HepG2 (cell line): ENCODE data around the gene BUD23. TPM values are rescaled to one million over a fixed set of nuclear protein-coding genes. Genes with fewer than 3 reads are reported as not detected.

Experiments
- ATAC-seq: fragments of 200-7000 bp; cut with Tn5 transposase; 3 replicates; pipeline ENCODE4 v1.9.1; 2020; ENCODE audit warnings: mild to moderate bottlenecking, moderate library complexity
- BruUV-seq: library from RNA; stranded (reverse); fragments of 400-500 nt; replicated peaks from 2 replicates; lab custom pipeline; 2021; lab: Mats Ljungman, UMichigan
- CTCF ChIA-PET: fragments of 300-600 bp; formaldehyde crosslinking; extraction: SDS; loops from one replicate; lab custom pipeline; 2021; ENCODE audit warnings: low total read pairs, inconsistent platforms, low intra/inter-chr PET ratio; lab: Yijun Ruan, JAX
- POLR2A ChIA-PET: fragments of 350-600 bp; sonication (Branson Sonifier 250); formaldehyde crosslinking; loops from one replicate; lab custom pipeline; 2020; ENCODE audit warnings: antibody characterized with exemption, inconsistent platforms; lab: Yijun Ruan, JAX
- DNase-seq: peaks from one replicate; pipeline ENCODE4 v3.0.0-alpha.2; 2015; ENCODE audit warnings: low spot score
- FAIRE-seq: peaks from 3 replicates; lab custom pipeline; 2011; peaks lifted over from hg19 to GRCh38; lab: Jason Lieb, UNC
- H2AFZ ChIP-seq: one replicate; pipeline ENCODE4 v1.6.1; 2011; ENCODE audit warnings: low read length, inconsistent platforms
- H3K27ac ChIP-seq: fragments of 300-600 bp; 3 replicates; pipeline ENCODE4 v1.8.0; 2011; ENCODE audit warnings: mixed run types, mild to moderate bottlenecking, mixed read lengths, low read length, inconsistent platforms; ENCODE audit not compliant: insufficient read depth; ENCODE audit errors: extremely low read length
- H3K27me3 ChIP-seq, 2 experiments: fragments of 200-600 bp in 1 of 2; 2 replicates in 1 of 2; 3 replicates in 1 of 2; pipeline versions ENCODE4 v1.6.0 to v1.8.0; 2011; ENCODE audit warnings: low read length in 2 of 2, mild to moderate bottlenecking in 2 of 2, moderate library complexity in 2 of 2, inconsistent platforms in 1 of 2; ENCODE audit not compliant: insufficient read depth in 2 of 2, control insufficient read depth in 1 of 2
- H3K36me3 ChIP-seq, 2 experiments: fragments of 200-600 bp in 1 of 2; replicated peaks in 1 of 2; 2 replicates in 1 of 2; 3 replicates in 1 of 2; pipeline versions ENCODE4 v1.5.1 to v1.8.0; 2011; ENCODE audit warnings: low read length in 2 of 2, inconsistent platforms in 1 of 2; ENCODE audit not compliant: insufficient read depth in 2 of 2, control insufficient read depth in 1 of 2
- H3K4me1 ChIP-seq: 2 replicates; pipeline ENCODE4 v1.5.1; 2012; ENCODE audit warnings: low read length, inconsistent platforms; ENCODE audit not compliant: insufficient read depth
- H3K4me2 ChIP-seq: 2 replicates; pipeline ENCODE4 v1.6.0; 2011; ENCODE audit warnings: low read depth, low read length, inconsistent platforms
- H3K4me3 ChIP-seq, 3 experiments: fragments of 200-600 bp in 1 of 3; sonication (generic), shearing (Covaris generic) in 1 of 3; replicated peaks in 1 of 3; 2 replicates each; pipeline ENCODE4 v1.5.1; 2011 to 2016; ENCODE audit warnings: low read length in 3 of 3, inconsistent platforms in 2 of 3, low read depth in 2 of 3, mild to moderate bottlenecking in 2 of 3, control low read depth in 1 of 3, mixed read lengths in 1 of 3; ENCODE audit not compliant: insufficient read depth in 1 of 3
- H3K79me2 ChIP-seq: one replicate; pipeline ENCODE4 v1.6.1; 2011; ENCODE audit warnings: low read length, inconsistent platforms; ENCODE audit not compliant: insufficient read depth
- H3K9ac ChIP-seq: 2 replicates; pipeline ENCODE4 v1.6.0; 2011; ENCODE audit warnings: mild to moderate bottlenecking, low read depth, low read length, inconsistent platforms; ENCODE audit not compliant: insufficient read depth
- H3K9me3 ChIP-seq: 2 replicates; pipeline ENCODE4 v1.5.1; 2012; ENCODE audit warnings: mild to moderate bottlenecking, low read length
- H4K20me1 ChIP-seq: 2 replicates; pipeline ENCODE4 v1.6.0; 2011; ENCODE audit warnings: inconsistent platforms, mild to moderate bottlenecking, low read length, moderate library complexity; ENCODE audit not compliant: insufficient read depth
- ARHGAP35 ChIP-seq: sonication (generic); formaldehyde crosslinking; IDR thresholded peaks from 2 replicates; pipeline ENCODE4 v1.9.0; 2022; ENCODE audit warnings: mild to moderate bottlenecking, inconsistent platforms, moderate library complexity, missing genetic modification reagents, borderline replicate concordance
- FOXK1 ChIP-seq: sonication (generic); formaldehyde crosslinking; IDR thresholded peaks from 2 replicates; pipeline ENCODE4 v1.4.0; 2020; ENCODE audit warnings: low read depth, missing genetic modification reagents, borderline replicate concordance
- FOXM1 ChIP-seq: sonication (generic); formaldehyde crosslinking; IDR thresholded peaks from 2 replicates; pipeline ENCODE4 v1.5.0; 2020; ENCODE audit warnings: missing genetic modification reagents
- GABPB1 ChIP-seq: IDR thresholded peaks from 2 replicates; pipeline ENCODE4 v1.6.1; 2016; ENCODE audit warnings: mild to moderate bottlenecking, missing genetic modification reagents, moderate library complexity, missing compliant biosample characterization
- HNRNPUL1 ChIP-seq: fragments of 200-400 bp; formaldehyde crosslinking; IDR thresholded peaks from 2 replicates; pipeline ENCODE4 v1.6.1; 2017; ENCODE audit warnings: low read depth, mild to moderate bottlenecking, low read length, moderate library complexity
- KAT8 ChIP-seq: IDR thresholded peaks from 2 replicates; pipeline ENCODE4 v1.6.1; 2016; ENCODE audit warnings: missing genetic modification reagents, missing compliant biosample characterization
- SALL1 ChIP-seq: sonication (generic); formaldehyde crosslinking; IDR thresholded peaks from 2 replicates; pipeline ENCODE4 v1.8.0; 2022; ENCODE audit warnings: mild to moderate bottlenecking, missing genetic modification reagents
- ZKSCAN5 ChIP-seq: sonication (generic); formaldehyde crosslinking; IDR thresholded peaks from 2 replicates; pipeline ENCODE4 v1.5.1; 2020; ENCODE audit warnings: mild to moderate bottlenecking, missing genetic modification reagents
- ZMYM4 ChIP-seq: sonication (generic); formaldehyde crosslinking; IDR thresholded peaks from 2 replicates; pipeline ENCODE4 v1.8.1; 2023; ENCODE audit warnings: mild to moderate bottlenecking, missing genetic modification reagents
- ZNF263 ChIP-seq: sonication (generic); formaldehyde crosslinking; IDR thresholded peaks from 2 replicates; pipeline ENCODE4 v1.4.0; 2020; ENCODE audit warnings: missing genetic modification reagents
- ZNF329 ChIP-seq: sonication (generic); formaldehyde crosslinking; IDR thresholded peaks from 2 replicates; pipeline ENCODE4 v1.9.0; 2021; ENCODE audit warnings: low read depth, mild to moderate bottlenecking, missing genetic modification reagents
- ZNF468 ChIP-seq: sonication (generic); formaldehyde crosslinking; IDR thresholded peaks from 2 replicates; pipeline ENCODE4 v1.8.0; 2022; ENCODE audit warnings: mild to moderate bottlenecking, moderate library complexity, missing genetic modification reagents
- ZNF672 ChIP-seq: sonication (generic); formaldehyde crosslinking; IDR thresholded peaks from 2 replicates; pipeline ENCODE4 v1.8.1; 2022; ENCODE audit warnings: missing genetic modification reagents
- ZNF788 ChIP-seq: sonication (generic); formaldehyde crosslinking; IDR thresholded peaks from 2 replicates; pipeline ENCODE4 v1.5.0; 2020; ENCODE audit warnings: mild to moderate bottlenecking, missing genetic modification reagents, borderline replicate concordance
- WGBS: methylation state at CpG from one replicate; pipeline ENCODE4 v1.1.6; 2017; ENCODE audit warnings: low lambda C conversion rate; 5-methylcytosine and 5-hydroxymethylcytosine counted together
- in situ Hi-C: cut with HindIII; loops from 2 replicates; pipeline ENCODE4 v1.10.0; 2017; ENCODE audit warnings: low pct_unique_long_range_greater_than_20kb; ENCODE audit not compliant: extremely low pct_ligation_motif_present
- intact Hi-C: fragments of 100-400 bp; cut with micrococcal nuclease; formaldehyde crosslinking; loops from one replicate; pipeline ENCODE4 v1.10.0; 2022; ENCODE audit not compliant: unreplicated experiment
- polyA plus RNA-seq, 8 experiments: library from polyadenylated mRNA; depleted of rRNA in 3 of 8; stranded (reverse) in 7 of 8; unstranded in 1 of 8; fragments of >200 nt; fragmentation: Illumina TruSeq in 4 of 8; extraction: Trizol in 4 of 8; gene quantifications; 2 replicates each; pipeline versions ENCODE4 v1.2.1 to v1.2.3, GENCODE V29; 2011 to 2016; ENCODE audit warnings: low read depth in 4 of 8, missing spikeins in 1 of 8, mixed read lengths in 1 of 8; ENCODE audit not compliant: insufficient read depth in 1 of 8
- total RNA-seq, 5 experiments: library from RNA; depleted of rRNA; stranded (reverse); fragments of >200 nt; fragmentation: Illumina TruSeq; extraction: Trizol; gene quantifications; 2 replicates each; pipeline ENCODE4 v1.2.3, GENCODE V29; 2016; ENCODE audit warnings: low read depth in 1 of 5
- TF ChIP-seq, protein P1 (sequence below): fragments of 450-650 bp; IDR thresholded peaks from 2 replicates; pipeline ENCODE4 v1.6.1; 2016
- TF ChIP-seq, protein P2 (sequence below): sonication (generic); formaldehyde crosslinking; IDR thresholded peaks from 2 replicates; pipeline ENCODE4 v1.5.0; 2020; ENCODE audit warnings: mild to moderate bottlenecking, missing genetic modification reagents

The BUD23 gene
- total and polyA plus RNA-seq, 2 of the 13 experiments (the other 11 are each of a cell fraction or from before 2014, with no cell fraction given), result 47.5 to 54.5 TPM

DNA sequence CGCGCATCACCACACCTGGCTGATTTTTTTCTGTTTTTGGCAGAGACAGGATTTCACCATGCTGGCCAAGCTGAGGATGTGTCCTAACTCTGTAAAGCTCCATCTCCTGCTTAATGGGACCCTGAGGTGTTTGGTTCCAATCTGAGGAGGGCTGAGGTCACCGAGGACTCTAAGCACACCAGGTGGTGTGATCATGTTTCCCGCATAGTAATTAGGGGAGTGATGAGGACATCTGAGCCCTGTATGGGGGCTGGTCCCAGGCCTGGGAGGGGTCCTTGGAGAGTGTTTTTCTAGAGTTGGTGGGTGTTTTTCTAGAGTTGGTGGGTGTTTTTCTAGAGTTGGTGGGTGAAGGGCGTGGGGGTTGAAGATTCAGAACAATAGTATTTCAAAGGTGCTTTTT, 58.2 kb downstream of the BUD23 start:
- no peaks in the 10 kb centered on the region for H3K27me3 ChIP-seq
- no peak overlapping the region for H2AFZ ChIP-seq
- no peaks in the 10 kb centered on the region for H3K79me2 ChIP-seq
- POLR2A ChIA-PET, result no interaction called here
- DNase-seq, result no peak
- intact Hi-C loops (loop anchor here (5.0 kb wide), 1 partner anchor 116 kb away; no protein-coding TSS in a partner anchor), in situ Hi-C loops (no loop called here)
- 80% methylated on average over 5 of the region's 5 CpGs for WGBS
- H3K4me1 ChIP-seq, result peaks cover 37% of the 10 kb centered on the region
- peaks cover 0 to 9% of the 10 kb centered on the region in 2 experiments; a peak in 1 of 5 replicates for H3K36me3 ChIP-seq
- TF ChIP-seq, protein P1, sequence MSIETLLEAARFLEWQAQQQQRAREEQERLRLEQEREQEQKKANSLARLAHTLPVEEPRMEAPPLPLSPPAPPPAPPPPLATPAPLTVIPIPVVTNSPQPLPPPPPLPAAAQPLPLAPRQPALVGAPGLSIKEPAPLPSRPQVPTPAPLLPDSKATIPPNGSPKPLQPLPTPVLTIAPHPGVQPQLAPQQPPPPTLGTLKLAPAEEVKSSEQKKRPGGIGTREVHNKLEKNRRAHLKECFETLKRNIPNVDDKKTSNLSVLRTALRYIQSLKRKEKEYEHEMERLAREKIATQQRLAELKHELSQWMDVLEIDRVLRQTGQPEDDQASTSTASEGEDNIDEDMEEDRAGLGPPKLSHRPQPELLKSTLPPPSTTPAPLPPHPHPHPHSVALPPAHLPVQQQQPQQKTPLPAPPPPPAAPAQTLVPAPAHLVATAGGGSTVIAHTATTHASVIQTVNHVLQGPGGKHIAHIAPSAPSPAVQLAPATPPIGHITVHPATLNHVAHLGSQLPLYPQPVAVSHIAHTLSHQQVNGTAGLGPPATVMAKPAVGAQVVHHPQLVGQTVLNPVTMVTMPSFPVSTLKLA, result no peak
- TF ChIP-seq ZNF672 (CRISPR knock-in tag), result no peak
- TF ChIP-seq HNRNPUL1, result no peak
- no peak for TF ChIP-seq ZNF329 (CRISPR knock-in tag)
- no peak for TF ChIP-seq ZNF788 (CRISPR knock-in tag)
- no peak for TF ChIP-seq ZNF468 (CRISPR knock-in tag)
- TF ChIP-seq, all 625 proteins: peak for 0
- CTCF ChIA-PET, result no interaction called here
- no peaks in the 10 kb centered on the region for H3K9me3 ChIP-seq
- no peak for ATAC-seq
- no TSS peak for BruUV-seq
- H4K20me1 ChIP-seq, result no peaks in the 10 kb centered on the region
- no peak overlapping the region for H3K9ac ChIP-seq
- no peak overlapping the region for H3K4me2 ChIP-seq
- no peak for FAIRE-seq
- H3K4me3 ChIP-seq, result no peak overlapping the region
- no peak overlapping the region for H3K27ac ChIP-seq

DNA sequence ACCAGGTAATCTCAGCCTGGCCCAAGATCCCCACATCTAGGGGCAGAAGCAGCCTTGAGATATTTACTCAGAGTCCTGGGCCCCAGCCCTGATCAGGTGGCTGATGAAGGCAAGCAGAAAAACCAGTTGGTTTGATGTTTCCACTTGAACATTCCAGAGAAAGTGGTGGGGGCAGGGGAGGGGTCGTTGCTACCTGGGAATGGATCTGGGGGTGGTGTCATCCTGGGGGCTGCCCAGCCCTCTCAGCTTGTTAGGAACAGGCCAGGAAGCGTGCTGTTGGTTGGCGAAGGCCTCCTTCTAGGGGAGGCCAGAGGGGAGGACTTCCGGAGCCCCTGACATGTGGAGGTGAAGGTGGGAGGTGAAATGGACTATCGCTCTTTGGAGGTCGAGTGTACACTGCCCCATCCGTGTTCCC, 58.9 kb downstream of the BUD23 start:
- no peak for FAIRE-seq
- H3K4me3 ChIP-seq, result peak overlapping the region; percentile 24 to 67 (median 45); a peak in 5 of 6 replicates
- in situ Hi-C loops, result no loop called here
- peaks cover 0 to 4% of the 10 kb centered on the region in 2 experiments; a peak in 1 of 5 replicates for H3K36me3 ChIP-seq
- intact Hi-C loops, result loop anchor here (5.0 kb wide), 1 partner anchor 115 kb away; no protein-coding TSS in a partner anchor
- peak overlapping the region; percentile 51 for H2AFZ ChIP-seq
- H3K9ac ChIP-seq, result peak overlapping the region; percentile 67
- peak; percentile 3; the same call in 2 of the 3 replicates for ATAC-seq
- 11% methylated on average over 4 of the region's 7 CpGs for WGBS
- peak overlapping the region; percentile 94 for H3K4me2 ChIP-seq
- peaks cover 37% of the 10 kb centered on the region for H3K4me1 ChIP-seq
- no peaks in the 10 kb centered on the region for H3K79me2 ChIP-seq
- no peak overlapping the region for H3K27ac ChIP-seq
- H4K20me1 ChIP-seq, result no peaks in the 10 kb centered on the region
- POLR2A ChIA-PET, result no interaction called here
- no peak for DNase-seq
- no peaks in the 10 kb centered on the region for H3K27me3 ChIP-seq
- CTCF ChIA-PET, result no interaction called here
- BruUV-seq, result no TSS peak
- no peaks in the 10 kb centered on the region for H3K9me3 ChIP-seq
- 0 out of 2 replicates have a peak, but pooled peaks have one; percentile 3 for TF ChIP-seq FOXK1 (CRISPR knock-in tag)
- TF ChIP-seq, protein P2, sequence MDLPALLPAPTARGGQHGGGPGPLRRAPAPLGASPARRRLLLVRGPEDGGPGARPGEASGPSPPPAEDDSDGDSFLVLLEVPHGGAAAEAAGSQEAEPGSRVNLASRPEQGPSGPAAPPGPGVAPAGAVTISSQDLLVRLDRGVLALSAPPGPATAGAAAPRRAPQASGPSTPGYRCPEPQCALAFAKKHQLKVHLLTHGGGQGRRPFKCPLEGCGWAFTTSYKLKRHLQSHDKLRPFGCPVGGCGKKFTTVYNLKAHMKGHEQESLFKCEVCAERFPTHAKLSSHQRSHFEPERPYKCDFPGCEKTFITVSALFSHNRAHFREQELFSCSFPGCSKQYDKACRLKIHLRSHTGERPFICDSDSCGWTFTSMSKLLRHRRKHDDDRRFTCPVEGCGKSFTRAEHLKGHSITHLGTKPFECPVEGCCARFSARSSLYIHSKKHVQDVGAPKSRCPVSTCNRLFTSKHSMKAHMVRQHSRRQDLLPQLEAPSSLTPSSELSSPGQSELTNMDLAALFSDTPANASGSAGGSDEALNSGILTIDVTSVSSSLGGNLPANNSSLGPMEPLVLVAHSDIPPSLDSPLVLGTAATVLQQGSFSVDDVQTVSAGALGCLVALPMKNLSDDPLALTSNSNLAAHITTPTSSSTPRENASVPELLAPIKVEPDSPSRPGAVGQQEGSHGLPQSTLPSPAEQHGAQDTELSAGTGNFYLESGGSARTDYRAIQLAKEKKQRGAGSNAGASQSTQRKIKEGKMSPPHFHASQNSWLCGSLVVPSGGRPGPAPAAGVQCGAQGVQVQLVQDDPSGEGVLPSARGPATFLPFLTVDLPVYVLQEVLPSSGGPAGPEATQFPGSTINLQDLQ (CRISPR knock-in tag), result 0 out of 2 replicates have a peak, but pooled peaks have one; percentile 21
- TF ChIP-seq ZMYM4 (CRISPR knock-in tag), result 0 out of 2 replicates have a peak, but pooled peaks have one; percentile 2
- no peak for TF ChIP-seq FOXM1 (CRISPR knock-in tag)
- TF ChIP-seq ZNF263 (CRISPR knock-in tag), result peak; percentile 86
- no peak for TF ChIP-seq SALL1
- TF ChIP-seq ZKSCAN5, result peak; percentile 91
- no peak for TF ChIP-seq ARHGAP35
- peak; percentile 26; the same call in 1 of the 2 replicates for TF ChIP-seq GABPB1 (CRISPR knock-in tag)
- TF ChIP-seq KAT8 (CRISPR knock-in tag), result no peak
